Measurements from ENCODE around the gene FLII.
"Not testable (repeated sequence)": the region's sequence is repeated elsewhere in the genome, so short reads cannot be mapped to it uniquely, and the experiment has no call there.

GRCh38 chr17:18298061-18298460 is 39.5 kb upstream of the FLII start:
- TF ChIP-seq CTCF (IDR thresholded peaks at IDR 0.05; ENCODE audit: insufficient read depth, low read length); POLR2AphosphoS5 (IDR thresholded peaks at IDR 0.05; ENCODE audit: low read depth); REST (IDR thresholded peaks at IDR 0.05; ENCODE audit: insufficient replicate concordance, low read depth): not testable (repeated sequence)

Data from HL-60 (cell line).